ENCODE data around the gene DNAI1.

DNAI1 gene

GRCh38 chr9:34558919-34559623 lies 100.5 kb downstream of the DNAI1 start:
- DNase-seq (ENCODE audit: low spot score), result no peak

DNA sequence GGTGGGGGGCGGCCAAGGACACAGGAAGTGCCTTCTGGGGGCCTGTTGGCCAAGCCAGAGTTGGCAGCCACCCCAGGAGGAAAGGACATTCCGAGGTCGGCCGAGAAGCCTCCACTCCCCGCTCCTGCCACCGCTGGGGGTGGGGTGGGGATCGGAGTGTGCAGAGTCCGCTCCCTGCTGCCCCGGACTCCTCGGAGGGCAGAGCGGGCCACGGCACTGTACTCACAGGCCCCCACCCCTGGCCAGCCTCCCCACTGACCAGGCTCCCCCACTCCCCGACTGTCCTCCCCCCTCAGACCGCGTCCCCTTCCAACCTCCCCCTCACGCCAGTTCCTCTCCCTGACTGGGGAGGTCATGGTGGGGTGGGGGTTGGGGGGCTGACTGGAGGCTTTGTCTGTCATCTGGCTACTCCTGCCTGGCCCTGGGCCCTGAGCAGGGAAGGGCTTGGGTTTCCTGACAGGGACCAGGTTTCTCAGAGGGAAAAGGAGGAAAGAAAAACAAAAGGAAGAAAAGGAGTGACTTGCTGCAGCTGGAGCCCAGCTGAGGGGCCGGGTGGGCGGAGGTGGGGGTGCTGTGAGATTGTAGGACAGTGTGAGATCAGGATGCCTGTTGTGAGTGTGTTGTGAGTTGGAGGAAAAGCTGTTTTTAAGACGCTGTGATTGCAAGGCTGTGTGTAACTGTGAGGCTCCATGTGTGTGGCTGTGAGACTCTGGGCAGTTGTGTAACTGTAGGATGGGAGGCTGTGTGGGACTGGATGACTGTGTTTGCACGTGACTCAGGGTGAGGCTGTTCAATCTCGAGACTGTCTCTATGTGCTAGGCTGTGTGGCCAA lies 101.2 kb downstream of the DNAI1 start:
- DNase-seq (ENCODE audit: low spot score), result peak; percentile 72

DNA sequence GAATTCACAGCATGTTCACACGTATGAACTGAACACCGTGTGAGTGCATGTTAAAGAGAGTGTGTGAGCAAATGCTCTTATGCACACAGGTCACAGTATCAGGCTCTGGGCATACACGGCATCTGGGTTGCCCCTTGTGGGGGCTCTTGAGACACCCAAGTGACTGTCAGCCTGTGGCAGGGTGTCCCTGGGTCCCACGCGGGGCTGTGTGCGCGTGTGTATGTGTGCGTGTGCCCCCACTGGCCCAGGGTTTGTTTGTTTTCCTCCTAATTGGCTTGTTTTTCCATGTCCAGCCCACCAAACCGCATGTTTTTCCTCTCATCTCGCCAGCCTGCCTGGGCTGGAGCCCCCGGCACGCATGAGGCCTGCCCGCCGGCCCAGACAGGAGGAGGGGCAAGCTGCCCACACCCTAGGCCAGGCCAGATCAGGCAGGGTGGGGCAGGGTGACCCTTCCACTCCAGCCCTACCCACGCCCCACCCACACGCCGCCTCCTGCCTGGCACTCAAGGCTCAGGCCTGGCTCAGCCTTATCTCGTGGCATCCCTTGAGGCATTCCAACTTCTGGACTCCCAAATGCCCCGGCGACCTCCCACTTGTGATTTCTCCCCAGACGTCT lies 102.1 kb downstream of the DNAI1 start:
- no peak for DNase-seq (ENCODE audit: low spot score)

DNA sequence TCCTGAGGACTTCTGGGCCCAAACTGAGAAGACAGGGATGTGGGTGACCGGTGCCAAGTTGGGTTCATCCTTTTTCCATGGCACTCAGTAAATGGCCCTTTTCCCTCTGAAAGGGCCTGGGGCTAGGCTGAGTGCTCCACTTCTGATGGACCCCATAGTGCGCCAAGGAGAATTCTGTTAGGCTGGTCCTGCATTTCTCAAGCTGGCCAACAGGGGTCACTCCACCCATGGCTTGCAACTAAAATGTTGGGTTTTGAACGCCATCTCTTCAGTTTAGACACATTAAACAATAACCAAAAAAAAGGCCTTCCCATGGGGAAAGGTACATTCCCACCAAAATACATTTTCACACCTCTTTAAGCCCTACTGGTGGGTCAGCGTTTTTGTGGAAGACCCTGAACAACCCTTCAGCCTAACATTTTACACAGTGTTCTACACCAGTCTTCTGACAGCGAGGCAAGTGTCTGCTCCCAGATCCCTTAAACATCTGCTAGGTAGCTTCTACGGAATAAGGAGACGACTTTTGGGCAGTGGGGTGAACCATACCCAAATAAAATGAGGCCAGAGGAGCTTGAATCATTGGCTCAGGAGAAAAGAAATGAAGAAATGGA lies 103.6 kb downstream of the DNAI1 start:
- no peak for DNase-seq (ENCODE audit: low spot score)

- no peak for DNase-seq (ENCODE audit: low spot score)
Observed at GRCh38 chr9:34563262-34563661, 104.7 kb downstream of the DNAI1 start.

DNA sequence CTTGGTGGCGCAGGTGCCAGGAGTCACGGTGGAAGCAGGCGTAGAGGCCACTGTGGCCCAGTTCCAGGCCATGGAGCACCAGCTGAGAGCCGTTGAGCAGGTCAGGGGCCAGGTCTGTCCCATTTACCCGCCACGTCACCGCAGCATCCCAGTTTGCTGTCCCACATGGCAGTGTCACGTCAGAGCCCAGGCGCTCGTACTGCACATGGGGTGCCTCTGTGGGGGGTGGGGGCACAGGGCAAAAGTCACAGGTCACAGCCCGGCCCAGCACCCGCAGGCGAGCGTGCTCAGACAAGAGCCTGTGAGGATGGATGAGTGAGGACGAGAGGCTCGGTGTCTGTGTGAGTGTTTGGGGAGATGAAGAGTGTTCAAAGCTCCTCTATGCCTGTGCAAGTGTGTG lies 106.0 kb downstream of the DNAI1 start:
- DNase-seq (ENCODE audit: low spot score), result no peak

GRCh38 chr9:34565856-34566255 lies 107.3 kb downstream of the DNAI1 start:
- DNase-seq (ENCODE audit: low spot score), result no peak

- DNase-seq (ENCODE audit: low spot score), result no peak
Observed at GRCh38 chr9:34566322-34566721, 107.7 kb downstream of the DNAI1 start.

GRCh38 chr9:34566972-34567371 lies 108.4 kb downstream of the DNAI1 start:
- no peak for DNase-seq (ENCODE audit: low spot score)

GRCh38 chr9:34568133-34568532 lies 109.5 kb downstream of the DNAI1 start:
- DNase-seq (ENCODE audit: low spot score), result no peak

DNA sequence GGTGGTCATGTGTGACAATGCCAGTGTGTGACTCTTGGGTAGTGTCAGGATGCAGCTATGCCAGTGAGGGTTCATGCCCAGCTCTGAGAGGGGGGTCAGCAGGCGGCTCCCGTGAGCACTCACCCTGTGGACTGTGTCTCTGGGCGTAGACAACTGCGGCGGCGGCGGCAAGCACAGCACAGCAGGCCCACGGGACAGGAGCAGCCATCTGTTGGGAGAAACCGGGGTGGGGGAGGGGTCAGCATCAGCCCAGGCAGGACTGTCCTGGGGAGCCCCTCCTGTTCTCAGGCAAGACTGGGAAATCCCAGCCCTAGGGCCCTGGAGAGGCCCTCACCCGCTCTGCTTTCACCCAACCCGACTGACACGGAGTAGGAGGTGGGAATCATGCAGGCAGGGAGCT lies 110.2 kb downstream of the DNAI1 start:
- no peak for DNase-seq (ENCODE audit: low spot score)

GRCh38 chr9:34570376-34570775 lies 111.8 kb downstream of the DNAI1 start:
- no peak for DNase-seq (ENCODE audit: low spot score)

All from HuH-7.5 (cell line).